ENCODE measurements around the gene CKB.

The CKB gene

GRCh38 chr14:103548463-103549351 is 26.1 kb upstream of the CKB start:
- TF ChIP-seq CTCF (IDR thresholded peaks at IDR 0.05; ENCODE audit: insufficient read depth, low read length, poor library complexity, severe bottlenecking) (no peak), EZH2phosphoT487 (conservative IDR thresholded peaks at IDR 0.05; ENCODE audit: low read length) (no peak)
- H4K20me1 ChIP-seq (ENCODE audit: low read depth, low read length): no peaks in the 10 kb centered on the region
- no peak overlapping the region for H3K4me3 ChIP-seq (ENCODE audit: insufficient read depth, low read length, poor library complexity, severe bottlenecking)

GRCh38 chr14:103547941-103548462 is 25.4 kb upstream of the CKB start:
- Histone ChIP-seq H3K79me2 (ENCODE audit: insufficient read depth, low read length) (no peaks in the 10 kb centered on the region), H3K27ac (ENCODE audit: low read depth, low read length) (no peak overlapping the region), H2AFZ (ENCODE audit: low read depth, low read length, severe bottlenecking) (no peak overlapping the region), H3K27me3 (ENCODE audit: low read length) (no peaks in the 10 kb centered on the region), H3F3A (ENCODE audit: insufficient read depth) (no peaks in the 10 kb centered on the region), H3K9me3 (ENCODE audit: insufficient read depth, low read length) (no peaks in the 10 kb centered on the region), H3K9ac (ENCODE audit: low read length) (no peak overlapping the region), H3K36me3 (ENCODE audit: low read length) (no peaks in the 10 kb centered on the region), H3K4me2 (ENCODE audit: low read depth, low read length, poor library complexity, severe bottlenecking) (no peak overlapping the region), H3K4me3 (ENCODE audit: insufficient read depth, low read length, poor library complexity, severe bottlenecking) (no peak overlapping the region), H4K20me1 (ENCODE audit: low read depth, low read length) (no peaks in the 10 kb centered on the region), H3K9me2 (replicated peaks; ENCODE audit: insufficient read depth, low read length) (no peaks in the 10 kb centered on the region)
- TF ChIP-seq EZH2phosphoT487 (conservative IDR thresholded peaks at IDR 0.05; ENCODE audit: low read length): no peak
- TF ChIP-seq CTCF (IDR thresholded peaks at IDR 0.05; ENCODE audit: insufficient read depth, low read length, poor library complexity, severe bottlenecking): no peak

More at GRCh38 chr14:103548463-103549351, 26.1 kb upstream of the CKB start:
- H3K27me3 ChIP-seq (ENCODE audit: low read length): no peaks in the 10 kb centered on the region
- no peak overlapping the region for H2AFZ ChIP-seq (ENCODE audit: low read depth, low read length, severe bottlenecking)
- H3K9me3 ChIP-seq (ENCODE audit: insufficient read depth, low read length): no peaks in the 10 kb centered on the region
- H3K27ac ChIP-seq (ENCODE audit: low read depth, low read length): no peak overlapping the region
- no peaks in the 10 kb centered on the region for H3K36me3 ChIP-seq (ENCODE audit: low read length)
- no peaks in the 10 kb centered on the region for H3K79me2 ChIP-seq (ENCODE audit: insufficient read depth, low read length)
- no peak overlapping the region for H3K4me2 ChIP-seq (ENCODE audit: low read depth, low read length, poor library complexity, severe bottlenecking)
- H3F3A ChIP-seq (ENCODE audit: insufficient read depth): no peaks in the 10 kb centered on the region
- H3K9me2 ChIP-seq (replicated peaks; ENCODE audit: insufficient read depth, low read length): no peaks in the 10 kb centered on the region
- no peak overlapping the region for H3K9ac ChIP-seq (ENCODE audit: low read length)

- no peak overlapping the region for H3K27ac ChIP-seq (ENCODE audit: low read depth, low read length)
- no peaks in the 10 kb centered on the region for H3K9me3 ChIP-seq (ENCODE audit: insufficient read depth, low read length)
- H3K27me3 ChIP-seq (ENCODE audit: low read length): no peaks in the 10 kb centered on the region
- TF ChIP-seq EZH2phosphoT487 (conservative IDR thresholded peaks at IDR 0.05; ENCODE audit: low read length): no peak
- no peak for TF ChIP-seq CTCF (IDR thresholded peaks at IDR 0.05; ENCODE audit: insufficient read depth, low read length, poor library complexity, severe bottlenecking)
- no peaks in the 10 kb centered on the region for H3K9me2 ChIP-seq (replicated peaks; ENCODE audit: insufficient read depth, low read length)
- no peaks in the 10 kb centered on the region for H4K20me1 ChIP-seq (ENCODE audit: low read depth, low read length)
- H3K4me2 ChIP-seq (ENCODE audit: low read depth, low read length, poor library complexity, severe bottlenecking): no peak overlapping the region
- no peak overlapping the region for H2AFZ ChIP-seq (ENCODE audit: low read depth, low read length, severe bottlenecking)
- no peaks in the 10 kb centered on the region for H3F3A ChIP-seq (ENCODE audit: insufficient read depth)
- H3K36me3 ChIP-seq (ENCODE audit: low read length): no peaks in the 10 kb centered on the region
- no peak overlapping the region for H3K4me3 ChIP-seq (ENCODE audit: insufficient read depth, low read length, poor library complexity, severe bottlenecking)
- no peak overlapping the region for H3K9ac ChIP-seq (ENCODE audit: low read length)
- no peaks in the 10 kb centered on the region for H3K79me2 ChIP-seq (ENCODE audit: insufficient read depth, low read length)
Measured at GRCh38 chr14:103547455-103547940, 24.9 kb upstream of the CKB start.

Measured in SU-DHL-6 (cell line).